Stimulated activated CD4-positive, alpha-beta T cell treated with anti-CD3 and anti-CD28 coated beads, Interleukin-12 subunit alpha, Interleukin-12 subunit beta, amount 100 ng/mL, for 48 hours (primary cell): ENCODE data around the gene ZNF343.
"Not testable (repeated sequence)": the region's sequence is repeated elsewhere in the genome, so short reads cannot be mapped to it uniquely, and the experiment has no call there.

Source experiments
- DNase-seq, 3 donors: peaks; one replicate each; pipeline ENCODE4 v3.0.0-alpha.2; 2020; ENCODE audit warnings: low read depth in 2 of 3, low spot score in 1 of 3

Gene ZNF343

DNA sequence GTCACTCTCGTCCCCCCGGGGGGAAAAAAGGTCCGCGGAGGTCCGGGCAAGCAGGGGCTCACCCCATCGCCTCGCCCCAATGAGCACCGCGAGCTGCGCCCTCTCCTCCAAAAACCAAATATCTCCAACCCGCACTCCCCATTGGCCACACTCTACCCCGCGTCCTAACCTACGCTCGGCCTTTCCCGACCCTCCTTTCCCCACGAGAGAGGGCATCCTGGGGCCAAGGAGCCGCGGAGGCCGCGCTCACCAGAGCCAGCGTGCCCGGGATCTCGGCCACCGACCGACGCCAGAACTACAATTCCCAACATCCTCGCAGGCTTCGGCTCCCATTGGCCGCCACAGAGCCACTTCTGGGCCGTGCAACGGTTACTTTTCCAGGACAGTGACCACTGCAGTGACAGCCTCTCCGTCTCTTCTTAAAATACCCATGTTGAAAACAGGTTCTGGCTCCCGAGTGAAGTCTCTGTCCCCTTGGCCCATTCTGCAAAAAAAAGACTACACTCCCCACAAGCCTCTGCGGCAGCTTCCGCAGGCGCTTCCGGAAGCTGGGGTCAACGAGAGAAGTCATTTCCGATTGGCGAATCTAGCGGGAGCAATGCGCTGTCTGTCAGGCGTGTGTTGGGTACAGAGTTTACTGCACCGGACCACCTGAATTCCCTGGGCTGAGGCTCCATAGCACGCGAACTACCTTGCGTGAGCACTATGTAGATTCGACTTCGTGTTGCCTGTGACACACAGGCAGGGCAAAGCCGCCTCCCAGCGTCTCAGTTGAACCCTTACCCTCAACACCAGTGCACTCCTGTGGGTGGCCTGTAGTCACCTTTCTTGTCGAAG lies at the start of gene ZNF343:
Gene ZNF343, minus strand, starts transcription at position 285 of the 837 bp plus-strand sequence. CDS start 15,020 bp downstream, outside the sequence.
- peak; percentile 51 to 68 (median 66) for DNase-seq

DNA sequence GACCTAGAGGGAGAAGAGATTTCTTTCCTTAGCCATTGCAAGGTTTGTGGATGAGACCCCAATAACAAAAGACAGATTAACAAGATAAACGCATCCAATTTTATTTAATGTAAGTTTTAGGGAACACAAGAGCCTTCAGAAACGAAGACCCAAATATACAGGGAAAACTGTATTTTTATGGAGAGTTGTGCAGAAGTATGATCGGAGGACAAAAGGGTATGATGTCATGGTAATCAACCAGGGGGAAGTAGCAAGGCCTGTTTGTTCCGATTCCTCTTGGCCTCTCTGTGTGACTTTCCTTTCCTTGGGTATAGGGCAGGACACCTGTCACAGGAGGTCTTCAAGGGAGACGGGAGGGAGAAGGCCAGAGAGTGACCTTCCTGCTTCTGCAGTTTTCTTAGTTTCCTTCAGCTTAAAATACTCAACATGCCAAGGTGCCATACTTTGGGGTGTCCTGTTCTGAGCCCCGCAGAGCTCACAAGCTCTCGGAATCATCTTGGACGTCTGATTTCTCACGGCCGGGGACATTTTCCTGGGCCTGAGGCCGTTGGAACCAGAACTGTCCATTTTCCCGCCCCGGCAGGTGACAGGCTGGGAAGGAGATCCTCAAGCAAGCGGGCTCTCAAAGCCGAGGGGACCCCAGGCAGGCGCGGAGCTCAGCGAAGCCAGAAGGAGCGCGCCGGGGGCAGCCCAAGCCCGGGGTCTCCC lies 49.3 kb upstream of the ZNF343 start:
- DNase-seq: no peak

DNA sequence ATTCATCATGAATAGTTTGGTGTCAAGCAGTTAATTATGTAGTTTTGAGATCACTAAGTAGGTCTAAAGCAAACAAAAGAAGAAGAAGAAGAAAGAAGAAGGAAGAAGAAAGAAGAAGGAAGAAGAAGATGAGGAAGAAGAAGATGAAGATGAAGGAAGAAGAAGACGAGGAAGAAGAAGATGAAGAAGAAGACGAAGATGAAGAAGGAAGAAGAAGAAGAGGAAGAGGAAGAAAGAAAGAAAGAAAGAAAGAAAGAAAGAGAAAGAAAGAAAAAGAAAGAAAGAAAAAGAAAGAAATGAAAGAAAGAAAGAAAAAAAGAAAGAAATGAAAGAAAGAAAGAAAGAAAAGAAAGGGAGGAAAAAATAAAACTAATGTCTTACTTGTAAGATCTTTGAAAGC lies 36.9 kb upstream of the ZNF343 start:
- DNase-seq: no peak

DNA sequence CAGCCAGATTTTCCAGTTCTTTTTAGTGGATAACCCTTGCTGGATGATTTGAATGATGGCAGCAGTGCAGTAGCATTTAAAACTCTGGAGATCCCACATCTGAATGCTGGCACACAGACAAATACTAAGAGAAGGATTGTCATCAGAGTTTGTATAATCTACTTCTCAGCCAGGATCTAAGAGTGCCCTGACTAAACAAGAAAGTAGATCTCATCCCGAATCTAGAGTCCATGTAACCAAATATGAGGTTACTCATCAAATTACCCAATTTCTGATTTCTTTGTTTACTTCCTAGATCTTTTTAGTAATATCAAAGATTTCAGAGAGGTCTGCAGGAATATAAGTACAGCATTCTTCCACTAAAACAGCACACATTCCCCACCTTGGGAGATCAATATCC lies 35.5 kb upstream of the ZNF343 start:
- no peak for DNase-seq

DNA sequence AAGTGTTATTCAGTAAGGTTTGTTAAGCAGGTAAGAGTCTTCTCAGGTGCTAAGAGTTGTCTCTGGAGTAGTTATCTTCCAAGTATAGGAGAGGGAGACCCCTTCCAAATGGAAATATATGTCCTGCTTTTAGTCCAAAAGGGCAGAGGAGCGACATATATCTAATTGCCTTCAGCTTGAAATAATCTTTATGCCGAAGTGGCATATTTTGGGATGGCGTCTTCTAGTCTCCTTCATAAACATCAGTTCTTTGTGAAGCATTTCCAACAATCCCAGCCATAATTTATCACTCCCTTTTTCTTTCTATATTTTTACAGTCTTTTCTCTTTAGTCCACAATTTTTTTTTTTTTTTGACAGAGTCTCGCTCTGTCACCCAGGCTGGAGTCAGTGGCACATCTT lies 33.6 kb upstream of the ZNF343 start:
- DNase-seq: no peak

DNA sequence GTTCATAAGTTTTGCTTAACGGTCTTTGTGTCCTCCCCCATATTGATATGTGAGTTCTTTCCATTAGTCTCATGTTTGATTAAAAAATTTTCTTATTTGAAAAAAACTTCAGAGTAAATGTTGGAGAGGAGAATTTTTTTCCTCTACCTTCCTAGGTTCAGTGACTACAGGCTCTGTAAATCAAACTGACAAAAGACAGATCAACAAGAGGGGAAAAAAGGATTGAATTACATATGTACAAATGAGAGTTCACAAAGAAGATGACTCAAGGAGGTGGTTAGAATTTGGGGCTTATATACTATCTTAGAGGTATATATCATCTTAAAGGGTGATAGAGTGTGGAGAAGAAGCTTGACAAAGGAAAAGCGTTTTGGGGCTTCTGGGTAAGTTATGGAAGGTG lies 33.2 kb upstream of the ZNF343 start:
- no peak for DNase-seq

DNA sequence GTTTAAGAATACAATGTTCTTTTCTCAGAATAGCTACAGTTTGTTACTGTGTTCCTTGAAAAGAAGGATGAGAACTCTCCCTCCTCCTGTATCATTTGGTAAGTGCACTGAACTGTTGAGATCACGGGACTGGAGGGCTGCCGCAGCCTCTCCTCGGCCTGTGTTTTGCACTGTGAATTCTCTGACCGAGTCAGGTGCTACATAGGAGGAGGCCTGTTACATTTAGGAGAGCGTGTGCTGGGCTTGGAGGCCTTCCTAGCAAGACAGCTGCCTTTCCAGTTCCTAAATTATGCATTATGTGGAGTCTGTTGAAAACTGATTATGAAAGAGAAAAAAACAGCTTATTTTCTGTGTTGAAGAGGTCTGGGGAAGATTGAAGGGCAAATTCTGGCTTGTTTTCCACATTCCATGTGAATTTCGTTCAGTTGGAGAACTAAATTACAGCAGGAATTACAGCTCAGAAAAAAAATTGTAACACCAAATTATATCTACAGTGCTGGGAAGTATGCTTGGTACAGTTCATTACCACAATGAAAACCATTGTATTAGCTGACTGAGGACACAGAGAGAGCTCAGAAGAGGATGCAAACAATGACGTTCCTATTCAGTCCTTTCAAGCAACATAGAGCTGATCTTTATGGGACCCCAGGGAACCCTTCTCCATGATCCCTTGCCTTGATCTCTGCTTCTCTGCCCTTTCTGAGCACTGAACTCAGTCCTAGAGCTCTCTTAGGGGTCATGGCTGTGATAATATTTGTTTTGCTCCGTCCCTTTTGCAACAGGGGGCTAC lies 30.4 kb upstream of the ZNF343 start:
- DNase-seq: no peak

DNA sequence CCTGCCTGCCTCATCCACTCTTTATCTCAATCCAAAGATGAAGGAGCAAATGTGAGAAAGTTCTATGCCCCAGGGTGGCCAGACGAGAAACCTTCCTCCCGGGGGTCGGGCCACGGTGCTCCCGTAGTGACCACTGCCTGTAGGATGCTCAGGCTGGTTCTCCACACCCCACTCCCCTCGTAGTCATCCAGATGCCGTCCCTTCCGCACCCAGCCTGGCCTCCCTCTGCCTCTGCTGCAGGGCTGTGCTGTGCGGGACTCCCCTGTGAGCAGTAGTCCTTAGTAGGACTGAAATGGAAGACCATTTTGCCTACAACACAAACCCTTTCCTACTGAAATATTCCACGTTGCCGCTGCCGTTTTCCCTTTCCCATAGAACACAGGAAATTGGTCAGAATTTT lies 29.6 kb upstream of the ZNF343 start:
- DNase-seq: no peak

DNA sequence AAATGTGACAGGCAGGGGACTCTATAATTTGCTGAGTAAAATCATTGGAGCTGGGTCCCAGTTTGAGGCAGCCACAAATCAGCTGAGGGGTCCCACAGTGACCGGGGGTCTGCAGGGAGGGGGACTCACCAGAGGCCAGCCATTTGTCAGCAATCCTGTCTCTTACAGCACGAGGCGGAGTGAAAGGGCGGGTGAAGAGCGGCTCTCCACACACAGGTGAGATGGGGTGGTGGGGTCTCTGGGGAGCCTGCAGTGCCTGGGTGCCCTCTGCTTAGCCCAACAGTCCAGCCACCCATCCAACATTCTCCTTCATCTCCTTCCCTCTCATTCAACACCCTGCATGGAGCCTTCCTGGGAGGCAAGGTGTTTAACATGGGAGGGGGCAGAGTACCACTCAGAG lies 28.4 kb upstream of the ZNF343 start:
- no peak for DNase-seq

DNA sequence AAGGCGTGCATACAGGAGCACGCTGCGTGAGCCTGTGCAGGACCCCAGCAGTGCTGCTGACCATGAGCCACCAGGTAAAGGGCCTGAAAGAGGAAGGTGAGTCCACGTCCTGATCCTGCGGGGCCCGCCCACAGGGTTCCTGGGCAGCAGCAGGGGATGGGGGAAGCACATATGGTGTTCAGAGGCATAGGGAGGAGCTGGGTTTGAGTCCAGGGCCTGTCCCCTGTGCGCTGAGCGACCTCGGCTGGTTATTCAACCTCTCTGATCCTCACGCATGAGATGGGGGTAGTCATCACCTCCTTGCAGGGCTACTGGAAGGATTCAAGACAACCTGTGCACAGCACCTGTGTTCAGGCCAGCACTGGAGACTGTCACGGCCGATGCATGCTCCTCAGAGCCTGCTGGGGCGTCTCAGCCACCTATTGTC lies 27.9 kb upstream of the ZNF343 start, which contains the start of gene TMC2:
Gene TMC2, plus strand, starts transcription at position 14 of the 427 bp plus-strand sequence. Its CDS starts 49 bp downstream, at position 63.
- DNase-seq: no peak

DNA sequence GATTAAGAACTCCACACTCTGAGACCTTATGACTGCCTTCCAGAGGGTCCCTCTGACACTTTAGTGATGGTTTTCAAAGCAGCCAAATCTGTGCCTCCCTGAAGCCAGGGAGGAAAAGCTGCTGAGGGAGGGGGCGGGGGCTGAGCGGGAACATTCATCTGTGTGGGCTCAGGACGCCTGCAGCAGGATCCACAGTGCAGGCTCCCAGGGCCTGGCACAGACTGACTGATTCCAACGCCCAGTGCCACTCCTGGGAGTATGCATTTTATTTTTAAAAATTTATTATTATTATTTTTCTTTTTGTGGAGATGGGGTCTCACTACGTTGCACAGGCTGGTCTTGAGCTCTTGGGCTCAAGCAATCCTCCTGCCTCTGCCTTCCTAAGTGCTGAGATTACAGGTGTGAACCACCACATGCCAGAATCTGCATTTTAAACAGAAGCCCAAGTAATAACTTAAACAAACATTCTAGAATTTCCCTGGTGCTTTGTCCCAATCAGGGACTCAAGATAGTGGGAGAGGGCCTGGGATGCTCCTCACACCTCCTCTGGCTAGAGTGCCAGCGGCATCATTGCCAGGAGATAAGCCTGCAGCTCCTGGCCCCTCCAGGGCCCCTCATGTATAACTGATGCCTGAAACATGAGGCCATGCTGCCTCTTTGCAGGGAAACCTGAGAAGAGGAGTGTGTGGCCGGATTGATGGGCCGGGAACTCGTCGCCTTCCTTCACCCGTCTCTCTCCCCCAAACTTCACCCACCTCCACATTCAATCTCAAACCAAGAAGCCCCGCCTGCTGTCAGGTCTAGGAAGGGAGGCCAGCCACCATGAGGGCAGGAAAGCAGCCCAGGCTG lies 27.2 kb upstream of the ZNF343 start:
- no peak for DNase-seq

DNA sequence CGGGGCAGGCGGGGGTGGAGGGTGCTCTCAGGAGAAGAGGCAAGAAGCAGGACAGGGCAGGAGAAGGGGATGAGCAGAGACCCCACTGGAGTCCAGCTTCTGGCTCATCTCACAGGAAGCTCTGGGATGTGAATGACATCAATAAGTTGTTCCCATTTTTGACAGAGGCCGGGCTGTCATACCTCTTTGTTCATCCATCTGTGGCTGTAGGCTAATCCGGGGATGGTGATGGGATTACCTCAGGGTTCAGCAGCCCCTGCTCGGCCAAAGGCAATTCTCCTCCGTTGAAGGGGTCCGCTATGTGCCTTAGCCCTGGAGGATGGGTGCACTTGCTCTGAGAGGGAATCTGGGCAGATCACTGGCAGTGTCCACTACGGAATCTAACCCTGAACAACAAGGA lies 24.4 kb upstream of the ZNF343 start:
- DNase-seq: no peak

DNA sequence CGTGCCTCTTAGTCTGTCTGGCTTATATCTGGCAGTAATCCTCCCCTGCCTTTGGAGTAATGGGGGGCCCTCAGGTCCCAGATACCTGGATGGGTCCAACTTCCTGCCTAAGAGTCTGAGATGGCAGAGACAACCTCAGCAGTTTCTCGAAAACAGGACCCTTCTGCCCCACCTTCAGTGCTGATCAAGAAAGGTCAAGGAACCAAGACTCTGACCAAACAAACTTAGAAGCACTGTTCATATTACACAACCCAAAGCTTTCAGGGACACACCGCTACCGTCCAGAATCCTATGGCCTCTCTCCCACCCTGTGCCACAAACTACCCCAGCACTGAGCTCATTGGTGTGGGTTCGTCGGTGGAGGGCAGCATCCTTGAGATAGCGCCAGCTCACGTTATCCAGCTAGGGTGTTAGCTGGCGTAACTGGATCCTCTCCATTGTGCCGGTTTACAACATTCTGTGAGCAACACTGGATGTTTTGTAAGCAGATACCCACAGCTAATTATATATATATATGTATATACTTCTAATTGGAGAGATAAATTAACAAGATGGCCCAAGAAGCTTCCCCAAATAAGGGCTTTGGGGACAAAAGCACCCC lies 20.1 kb upstream of the ZNF343 start:
- DNase-seq: no peak

DNA sequence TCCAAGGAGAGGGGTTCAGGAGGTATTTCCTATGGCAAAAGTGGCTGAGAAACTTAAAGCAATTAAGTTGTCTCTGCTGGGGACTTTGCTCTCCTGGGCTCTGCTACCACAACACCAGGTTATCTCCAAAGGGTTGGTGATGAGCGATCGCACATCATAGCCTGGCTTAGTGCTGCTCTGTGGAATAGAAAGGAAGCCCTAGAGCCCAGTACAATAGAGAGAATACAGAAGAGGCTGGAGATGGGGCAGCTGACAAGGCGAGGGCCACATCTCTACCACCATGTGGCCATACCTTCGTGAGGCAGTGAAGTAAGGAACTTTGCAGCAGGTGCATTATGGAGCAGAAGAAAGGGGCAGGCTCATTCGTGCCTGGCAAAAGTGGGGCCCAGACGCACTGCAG lies 19.0 kb upstream of the ZNF343 start:
- DNase-seq: no peak

DNA sequence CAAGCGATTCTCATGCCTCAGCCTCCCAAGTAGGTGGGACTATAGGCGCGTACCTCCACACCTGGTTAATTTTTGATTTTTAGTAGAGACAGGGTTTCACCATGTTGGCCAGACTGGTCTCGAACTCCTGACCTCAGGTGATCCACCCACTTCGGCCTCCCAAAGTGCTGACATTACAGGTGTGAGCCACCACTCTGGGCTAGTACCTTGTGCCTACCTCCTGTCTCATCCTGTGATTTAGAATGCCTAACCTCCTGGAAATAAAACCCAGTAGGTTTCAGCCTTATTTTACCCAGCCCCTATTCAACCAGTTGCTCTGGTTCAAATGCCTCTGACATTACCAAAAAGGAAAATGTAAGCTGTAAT lies 17.5 kb upstream of the ZNF343 start:
- DNase-seq: not testable (repeated sequence)

DNA sequence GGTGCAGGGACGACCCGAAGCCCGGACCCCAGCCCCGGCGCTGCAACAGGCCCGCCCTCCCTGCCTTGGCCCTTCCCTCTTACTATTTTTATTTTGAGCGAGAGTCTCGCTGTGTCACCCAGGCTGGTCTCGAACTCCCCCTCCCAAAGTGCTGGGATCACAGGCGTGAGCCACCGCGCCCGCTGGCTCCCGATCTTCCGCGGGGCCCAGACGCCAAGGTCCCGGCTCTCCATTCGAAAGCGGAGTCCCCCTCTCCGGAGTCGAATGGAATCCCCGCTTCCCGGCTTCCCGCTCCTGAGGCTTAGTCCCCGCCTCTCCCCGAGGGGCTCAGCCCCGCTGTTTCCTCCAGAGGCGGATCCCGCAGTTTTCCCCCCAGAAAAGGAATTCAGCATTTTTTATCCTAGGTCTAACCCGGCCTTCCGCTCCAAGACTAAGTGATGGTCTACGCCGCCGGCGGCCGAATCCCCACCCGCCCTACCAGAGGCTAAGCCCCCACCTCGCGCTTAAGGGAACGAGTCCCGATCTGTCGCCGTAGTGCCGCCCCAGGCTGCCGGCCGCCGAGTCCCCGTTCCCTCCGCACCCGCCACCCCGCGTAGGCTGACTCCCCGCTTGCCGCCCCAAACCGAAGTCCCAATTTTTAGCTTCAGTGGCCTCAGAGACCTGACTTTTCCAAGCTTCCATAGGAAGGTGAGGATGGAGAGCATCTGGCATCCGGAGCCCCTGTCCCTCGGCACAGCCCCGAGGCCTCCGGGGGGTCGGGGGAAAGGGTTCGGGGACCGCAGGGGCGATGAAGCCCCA lies 16.2 kb upstream of the ZNF343 start:
- peak in 2 of 3 donors; percentile 17 to 27 for DNase-seq

DNA sequence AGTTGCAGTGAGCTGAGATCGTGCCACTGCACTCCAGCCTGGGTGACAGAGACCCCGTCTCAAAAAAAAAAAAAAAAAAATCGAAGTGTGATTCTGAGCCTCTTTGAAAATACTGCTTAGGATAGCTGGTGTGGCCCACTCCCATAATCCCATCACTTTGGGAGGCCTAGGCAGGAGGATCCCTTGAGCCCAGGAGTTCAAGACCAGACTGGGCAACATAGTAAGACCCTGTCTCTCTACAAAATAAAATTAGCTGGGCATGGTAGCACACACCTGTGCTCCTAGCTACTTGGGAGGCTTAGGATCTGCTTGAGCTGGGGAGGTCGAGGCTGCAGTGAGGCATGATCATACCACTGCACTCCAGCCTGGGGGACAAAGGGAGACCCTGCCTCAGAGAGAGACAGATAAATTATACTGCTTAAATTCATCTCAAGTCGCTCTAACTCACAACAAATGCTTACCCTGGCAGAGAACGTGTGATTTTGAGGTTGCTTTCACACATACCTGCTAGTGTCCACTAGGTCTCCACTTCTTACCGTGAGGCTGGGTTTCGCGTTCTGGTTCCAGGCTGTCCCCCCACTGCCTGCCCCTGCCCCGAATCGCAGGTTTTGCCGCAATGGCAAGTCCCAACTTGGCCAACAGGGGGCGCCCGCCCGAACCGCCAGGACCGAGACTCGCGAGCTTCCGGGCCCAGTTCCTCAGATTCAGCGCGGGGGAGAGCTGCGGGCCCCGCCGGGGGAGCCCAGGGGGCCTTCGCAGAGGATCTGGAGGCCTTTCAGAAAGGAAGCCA lies 15.4 kb upstream of the ZNF343 start:
- DNase-seq: peak; percentile 86 to 94 (median 86)

DNA sequence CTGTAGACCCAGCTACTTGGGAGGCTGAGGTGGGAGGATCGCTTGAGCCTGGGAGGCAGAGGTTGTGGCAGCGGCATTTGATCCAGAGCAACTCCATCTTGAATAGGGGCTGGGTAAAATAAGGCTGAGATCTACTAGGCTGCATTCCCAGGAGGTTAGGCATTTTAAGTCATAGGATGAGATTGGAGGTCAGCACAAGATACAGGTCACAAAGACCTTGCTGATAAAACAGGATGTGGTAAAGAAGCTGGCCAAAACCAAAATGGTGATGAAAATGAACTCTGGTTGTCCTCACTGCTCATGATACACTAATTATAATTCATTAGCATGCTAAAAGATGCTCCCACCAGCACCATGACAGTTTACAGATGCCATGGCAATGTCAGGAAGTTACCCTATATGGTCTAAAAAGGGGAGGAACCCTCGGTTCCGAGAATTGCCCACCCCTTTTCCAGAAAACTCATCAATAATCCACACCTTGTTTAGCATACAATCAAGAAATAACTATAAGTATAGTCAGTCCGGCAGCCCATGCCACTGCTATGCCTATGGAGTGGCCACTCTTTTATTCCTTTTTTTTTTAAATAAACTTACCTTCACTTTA lies 14.2 kb upstream of the ZNF343 start:
- DNase-seq: not testable (repeated sequence)
